HG03097 (cell line): ENCODE data around the gene RAD51B.

ENCODE experiments used
- ATAC-seq: cut with Tn5 transposase; IDR thresholded peaks from one replicate; pipeline ENCODE4 v1.9.1; 2021; ENCODE audit not compliant: unreplicated experiment, low FRiP score

RAD51B gene

GRCh38 chr14:68628605-68629310 lies 809.2 kb downstream of the RAD51B start:
- ATAC-seq, result no peak

DNA sequence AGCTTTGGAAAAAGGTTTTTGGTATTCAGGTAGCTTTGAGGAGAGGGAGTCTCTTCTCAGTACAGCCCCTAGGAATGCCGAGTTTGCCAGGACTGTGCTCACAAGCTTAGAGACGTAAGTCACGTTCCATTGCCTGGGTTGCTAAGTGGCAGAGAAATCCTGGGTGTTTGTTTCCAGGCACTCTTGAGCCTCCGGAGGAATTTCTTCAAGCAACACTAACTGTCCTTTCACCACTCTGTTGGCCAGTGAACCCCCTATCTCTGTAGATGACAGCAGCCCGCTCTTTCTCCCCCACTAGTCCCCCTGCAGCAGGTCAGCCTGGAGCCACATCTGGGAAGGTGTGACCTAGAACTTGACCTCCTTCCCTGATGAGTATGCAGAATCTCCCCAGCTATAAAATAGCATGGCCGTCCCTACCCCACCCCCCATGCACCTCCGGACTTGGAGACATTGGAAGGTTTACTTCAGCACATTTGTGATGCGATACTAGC lies 810.5 kb downstream of the RAD51B start:
- no peak for ATAC-seq

GRCh38 chr14:68630611-68631393 lies 811.2 kb downstream of the RAD51B start:
- no peak for ATAC-seq

DNA sequence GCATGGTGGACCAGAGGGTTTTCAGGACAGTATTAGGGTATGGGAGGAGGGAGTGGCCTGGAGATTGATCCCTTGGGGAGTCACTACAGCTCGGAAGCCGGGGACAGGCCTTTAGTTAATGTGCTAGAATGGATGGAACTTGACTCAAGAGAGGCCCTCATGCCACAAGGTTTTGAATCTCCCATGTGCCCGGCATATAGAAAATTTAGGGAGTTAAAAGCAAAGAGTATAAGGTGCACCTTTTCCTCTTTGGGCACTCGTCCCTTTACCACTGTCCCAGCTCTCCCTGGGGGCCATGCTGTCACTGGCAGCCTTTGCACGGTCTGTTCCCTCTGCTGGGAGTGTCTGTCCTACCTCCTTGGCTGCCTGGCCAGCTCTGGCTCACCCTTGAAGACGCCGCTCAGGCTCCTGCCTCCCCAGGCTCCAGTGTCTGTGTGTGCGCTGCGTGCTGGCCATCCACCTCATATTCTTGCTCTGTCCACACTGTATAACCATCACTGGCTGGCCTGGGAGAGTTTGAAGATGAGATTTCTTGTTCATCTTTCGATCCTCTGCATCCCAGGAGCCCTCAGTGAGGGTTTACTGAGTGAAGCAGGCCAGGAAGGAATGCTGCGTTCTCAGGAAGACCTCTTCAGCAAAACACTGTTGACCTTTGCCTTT lies 811.9 kb downstream of the RAD51B start:
- ATAC-seq, result no peak

DNA sequence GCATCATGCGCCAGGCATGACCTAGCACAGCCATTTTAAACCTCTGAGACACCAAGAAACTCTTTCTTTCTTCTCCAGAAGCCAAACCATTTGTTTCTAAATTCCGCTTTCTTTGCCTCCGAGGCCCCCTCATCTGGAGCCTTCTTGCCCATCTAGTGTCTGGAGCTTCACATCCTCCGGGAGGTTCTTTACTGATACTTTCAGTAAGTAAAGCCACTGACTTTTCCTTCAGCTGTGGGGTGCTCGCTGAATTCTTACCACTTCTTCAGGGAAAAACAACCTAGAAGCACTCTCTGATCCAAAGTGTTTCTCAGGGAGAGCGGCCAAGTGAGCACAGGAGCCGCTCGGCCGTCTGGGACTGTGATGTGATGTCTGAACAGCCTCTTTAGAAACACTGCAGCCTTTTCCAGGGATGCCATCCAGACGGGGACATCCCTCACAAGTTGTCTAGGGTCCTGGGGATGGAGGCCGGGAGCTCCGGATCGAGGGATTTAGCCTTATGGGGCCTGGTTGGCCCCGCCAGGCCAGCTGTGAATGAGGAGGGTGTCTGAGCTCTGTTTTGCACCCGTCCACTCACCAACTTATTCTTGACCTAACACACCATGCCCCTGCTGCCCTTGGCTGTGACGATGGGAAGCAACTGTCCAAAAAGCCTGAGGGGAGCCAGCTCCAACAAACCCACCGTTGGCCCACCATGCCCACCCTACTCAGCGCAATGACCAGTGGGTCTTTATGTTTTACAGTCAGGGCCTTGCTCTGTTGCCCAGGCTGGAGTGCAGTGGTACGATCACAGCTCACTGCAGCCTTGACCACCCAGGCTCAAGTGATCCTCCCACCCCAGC lies 812.7 kb downstream of the RAD51B start:
- ATAC-seq, result no peak

DNA sequence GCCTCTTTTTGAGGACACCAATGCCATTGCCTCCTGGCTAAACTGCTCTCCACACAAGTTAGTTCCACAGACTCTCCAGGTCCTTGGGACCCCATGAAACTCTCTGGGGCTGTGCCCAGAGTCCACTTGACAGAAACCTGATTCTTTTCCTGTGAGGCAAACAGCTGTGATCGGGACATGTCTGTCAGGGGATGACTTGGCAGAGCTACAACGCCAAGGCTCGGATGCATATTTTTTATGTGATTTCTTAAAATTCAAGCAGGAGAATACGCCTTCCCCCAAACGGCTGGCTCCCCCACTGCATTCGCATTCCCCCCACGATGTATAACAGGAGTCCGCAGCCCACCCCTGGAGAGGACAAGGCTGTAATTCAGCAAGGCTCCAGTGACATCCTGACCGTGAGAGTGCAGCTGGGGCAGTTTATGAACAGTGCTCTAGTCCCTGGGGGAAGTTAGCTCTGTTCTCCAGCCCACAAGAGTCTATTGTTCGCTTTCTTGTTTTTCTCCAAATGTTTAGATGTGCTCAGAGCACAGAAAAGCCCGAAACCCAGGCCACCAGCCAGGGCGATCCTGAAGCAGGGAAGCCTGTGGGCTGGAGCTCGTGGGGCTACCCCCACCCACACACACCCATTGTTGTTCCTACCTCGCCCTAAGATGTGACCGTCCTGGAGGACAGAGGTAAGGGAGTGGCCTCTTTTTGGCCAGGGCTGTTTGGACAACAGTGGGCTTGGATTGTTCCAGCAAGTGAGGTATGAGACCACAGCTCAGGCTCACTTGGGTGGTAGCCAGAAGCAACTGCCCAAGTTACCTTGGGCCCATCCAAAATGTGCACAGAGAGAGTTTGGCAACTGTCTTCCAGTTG lies 813.8 kb downstream of the RAD51B start:
- ATAC-seq, result no peak

DNA sequence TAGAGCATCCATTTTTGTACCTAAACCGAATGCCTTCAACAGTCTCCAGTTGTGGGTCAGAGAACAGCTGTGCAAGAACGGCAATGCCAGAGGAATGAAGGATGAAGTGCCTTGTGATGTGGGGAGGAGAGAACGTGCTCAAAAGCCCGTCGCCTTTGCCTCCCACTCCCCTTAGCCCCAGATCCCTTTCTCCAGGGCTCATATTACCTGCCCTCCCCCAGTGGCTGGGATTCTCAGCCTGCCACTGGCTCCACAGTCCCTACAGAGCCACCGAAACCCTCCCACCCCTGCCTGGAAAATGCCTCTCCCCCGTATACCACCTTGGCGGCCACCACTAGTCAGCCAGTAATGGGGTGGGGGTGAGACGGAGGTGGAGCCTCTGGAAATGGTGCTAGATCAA lies 814.8 kb downstream of the RAD51B start:
- no peak for ATAC-seq

GRCh38 chr14:68634874-68635595 lies 815.5 kb downstream of the RAD51B start:
- ATAC-seq, result no peak

- ATAC-seq, result no peak
Observed at GRCh38 chr14:68636597-68636996, 817.0 kb downstream of the RAD51B start.

- no peak for ATAC-seq
Observed at GRCh38 chr14:68637106-68638021, 817.8 kb downstream of the RAD51B start.

DNA sequence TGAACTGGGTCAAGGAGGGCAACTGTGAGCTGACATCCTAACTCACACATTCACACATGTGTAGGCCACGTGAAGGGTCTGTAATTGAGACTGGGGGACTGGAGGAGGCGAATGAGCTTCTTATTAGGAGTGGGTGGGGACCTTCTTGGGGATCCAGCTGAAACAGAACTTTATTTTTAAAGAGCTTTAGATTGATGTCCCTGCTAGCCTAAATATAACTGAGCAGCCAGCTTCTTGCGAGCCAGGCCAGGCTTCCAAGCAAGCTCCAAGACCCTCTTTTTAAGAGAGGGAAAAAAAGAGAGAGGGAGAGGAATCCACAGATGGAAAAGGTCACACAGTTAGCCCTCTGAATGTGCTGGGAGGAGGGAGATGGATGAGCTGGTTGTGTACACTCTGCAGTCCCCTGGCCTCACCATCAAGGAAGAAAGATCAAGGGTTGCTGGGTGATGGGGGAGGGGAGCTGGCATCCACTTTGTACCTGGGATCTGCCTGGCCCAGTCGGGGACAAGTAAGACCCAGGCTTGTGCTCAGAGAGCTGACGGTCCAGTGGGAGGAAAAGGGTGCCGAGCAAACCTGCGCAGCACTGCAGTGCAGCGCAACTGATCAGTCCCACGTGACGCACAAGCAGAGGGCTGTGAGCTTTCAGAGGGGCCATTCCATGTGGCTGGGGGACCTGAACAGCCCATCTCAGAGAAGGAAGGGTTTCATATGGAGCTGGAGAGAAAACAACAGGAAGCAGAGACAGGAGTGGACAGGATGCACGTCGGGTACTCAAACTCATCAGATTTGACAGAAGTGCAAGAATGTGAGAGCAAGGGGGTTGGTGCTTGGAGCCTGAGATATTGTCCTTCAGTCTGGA lies 818.8 kb downstream of the RAD51B start:
- ATAC-seq, result no peak

DNA sequence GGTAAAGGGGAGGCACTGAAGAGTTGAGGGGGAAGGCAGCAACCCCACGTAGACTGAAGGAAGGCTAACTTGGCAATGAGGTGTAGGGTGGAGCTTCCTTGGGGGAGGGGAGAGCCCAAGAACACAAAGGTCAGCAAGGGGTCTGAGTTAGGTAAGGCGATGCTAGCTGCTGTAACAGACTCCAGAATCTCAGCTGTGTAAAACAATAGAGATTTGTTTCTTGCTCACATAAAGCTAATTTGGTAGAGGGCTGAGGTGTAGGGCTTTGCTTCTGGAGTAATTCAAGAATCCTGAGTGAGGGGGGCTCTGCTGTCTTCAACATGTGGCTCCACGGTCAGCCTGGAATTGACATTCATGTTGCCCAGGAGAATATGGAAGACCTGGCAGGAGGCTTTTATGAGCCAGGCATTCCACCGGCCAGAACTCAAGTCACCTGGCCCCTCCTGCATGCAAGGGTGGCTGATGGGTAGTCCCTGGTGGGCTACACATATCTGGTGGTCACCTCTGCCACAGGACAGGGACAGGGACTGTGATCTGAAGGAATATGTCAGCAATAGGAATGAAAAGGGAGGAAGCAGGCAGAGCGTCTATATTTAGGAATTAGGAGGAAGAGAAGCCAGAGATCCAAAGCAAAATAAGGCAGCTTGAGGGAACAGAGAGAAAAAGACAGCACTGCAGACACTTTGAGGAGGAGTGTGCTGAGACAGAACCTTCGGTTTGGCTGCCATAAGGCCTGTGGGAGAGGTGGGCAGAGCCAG lies 819.6 kb downstream of the RAD51B start:
- no peak for ATAC-seq

DNA sequence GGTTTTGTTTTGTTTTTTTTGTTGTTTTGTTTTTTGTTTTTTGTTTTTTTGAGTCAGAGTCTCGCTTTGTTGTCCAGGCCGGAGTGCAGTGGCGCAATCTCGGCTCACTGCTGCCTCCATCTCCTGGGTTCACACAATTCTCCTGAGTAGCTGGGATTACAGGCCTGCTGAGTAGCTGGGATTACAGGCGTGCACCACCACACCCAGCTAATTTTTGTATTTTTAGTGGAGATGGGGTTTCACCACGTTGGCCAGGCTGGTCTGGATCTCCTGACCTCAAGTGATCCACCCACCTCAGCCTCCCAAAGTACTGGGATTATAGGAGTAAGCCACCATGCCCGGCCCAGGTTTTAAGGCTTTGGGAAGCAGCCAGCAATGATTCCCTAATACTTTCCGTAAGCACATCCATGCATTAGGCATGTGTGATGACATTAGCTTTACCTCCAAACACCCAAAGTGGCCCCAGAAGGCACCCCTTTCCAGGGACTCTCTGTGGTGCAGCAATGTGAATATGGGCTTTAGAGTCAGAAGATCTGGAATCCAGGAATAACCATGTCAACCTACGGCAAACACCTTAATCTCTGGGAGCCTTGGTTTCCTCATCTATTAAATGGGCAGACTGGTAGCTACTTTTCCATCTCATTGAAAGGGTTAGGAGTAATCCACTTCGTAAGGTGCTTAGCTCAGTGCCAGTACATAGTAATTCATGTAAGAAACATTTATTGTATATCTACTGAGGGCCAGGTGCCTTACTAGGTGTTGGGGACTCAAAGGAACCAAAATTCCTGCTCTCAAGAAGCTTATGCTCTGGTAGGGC lies 820.4 kb downstream of the RAD51B start:
- ATAC-seq, result no peak

- no peak for ATAC-seq
Observed at GRCh38 chr14:68643673-68644072, 824.1 kb downstream of the RAD51B start.

DNA sequence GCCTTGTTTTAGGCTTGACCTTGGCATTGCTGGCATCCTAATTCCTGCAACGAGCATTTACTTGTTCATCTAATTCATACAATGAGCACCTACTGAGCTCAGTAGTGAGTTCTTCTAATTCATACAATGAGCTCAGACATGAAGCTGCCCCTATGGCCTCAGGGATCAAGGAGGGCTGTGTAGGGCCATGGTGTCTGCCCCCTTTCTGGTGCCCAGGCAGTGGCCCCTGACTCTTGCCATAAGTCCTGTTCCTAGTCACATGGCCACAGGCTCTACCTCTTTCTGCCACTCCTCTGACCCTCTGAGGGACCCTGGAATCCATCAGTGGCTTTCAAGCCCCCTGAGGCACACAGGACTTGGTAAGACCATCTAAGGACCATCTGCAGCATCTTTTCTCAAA lies 824.5 kb downstream of the RAD51B start:
- ATAC-seq, result no peak

GRCh38 chr14:68645371-68645770 lies 825.8 kb downstream of the RAD51B start:
- no peak for ATAC-seq
